Sigmoid colon (tissue), 7 donors: Measurements from ENCODE around the gene FBXO8. TPM values are rescaled to one million over a fixed set of nuclear protein-coding genes. Genes with fewer than 3 reads are reported as not detected.

ENCODE experiments used
- DNase-seq: peaks from one replicate; pipeline ENCODE4 v3.0.0-alpha.2; 2019
- H3K27ac ChIP-seq, 4 donors: fragments of 200-600 bp; sonication (generic); one replicate each; pipeline ENCODE4 v1.5.1; 2016 to 2019; ENCODE audit warnings: mild to moderate bottlenecking in 1 of 4
- H3K27me3 ChIP-seq, 3 donors: fragments of 200-600 bp; sonication (generic); one replicate each; pipeline ENCODE4 v1.5.1; 2019; ENCODE audit warnings: mild to moderate bottlenecking in 1 of 3
- H3K36me3 ChIP-seq, 4 donors: fragments of 200-600 bp; sonication (generic); one replicate each; pipeline ENCODE4 v1.5.1; 2016 to 2019
- H3K4me1 ChIP-seq, 4 donors: fragments of 200-600 bp; sonication (generic); one replicate each; pipeline ENCODE4 v1.5.1; 2017 to 2019
- H3K4me3 ChIP-seq, 4 donors: fragments of 200-600 bp; sonication (generic); one replicate each; pipeline ENCODE4 v1.5.1; 2017 to 2019; ENCODE audit warnings: mild to moderate bottlenecking in 2 of 4, moderate library complexity in 1 of 4
- H3K9me3 ChIP-seq, 4 donors: fragments of 200-600 bp in 3 of 4; sonication (generic) in 3 of 4; one replicate each; pipeline versions ENCODE4 v1.5.1 to v1.6.1; 2013 to 2019
- CTCF ChIP-seq, 4 experiments: fragments of 450-650 bp in 3 of 4; fragments of 200-600 bp in 1 of 4; IDR thresholded peaks; one replicate each; pipeline ENCODE4 v1.5.1; 2016 to 2019; ENCODE audit warnings: antibody characterized with exemption in 4 of 4, mild to moderate bottlenecking in 3 of 4, moderate library complexity in 2 of 4
- EP300 ChIP-seq, 4 donors: sonication (generic); formaldehyde crosslinking; IDR thresholded peaks; one replicate each; pipeline ENCODE4 v1.6.1; 2017; ENCODE audit warnings: antibody characterized with exemption in 4 of 4
- POLR2A ChIP-seq, 2 donors: fragments of 450-650 bp; IDR thresholded peaks; one replicate each; pipeline ENCODE4 v1.6.1; 2016; ENCODE audit warnings: antibody characterized with exemption in 2 of 2, mild to moderate bottlenecking in 2 of 2, moderate library complexity in 2 of 2
- POLR2AphosphoS5 ChIP-seq, 4 donors: sonication (generic); formaldehyde crosslinking; IDR thresholded peaks; one replicate each; pipeline ENCODE4 v1.6.1; 2017; ENCODE audit warnings: antibody characterized with exemption in 4 of 4
- WGBS, 2 donors: extraction: QIAGEN DNeasy Blood & Tissue Kit; methylation state at CpG; one replicate each; pipeline ENCODE4 v1.1.7; 2013; 5-methylcytosine and 5-hydroxymethylcytosine counted together
- intact Hi-C: fragments of 100-400 bp; cut with DNase I; formaldehyde crosslinking; loops from one replicate; pipeline ENCODE4 v1.15.1; 2023
- polyA plus RNA-seq, 3 donors: library from polyadenylated mRNA; stranded (reverse); fragments of 200-250 nt; gene quantifications; one replicate each; pipeline ENCODE4 v1.2.3, GENCODE V29; 2013
- total RNA-seq, 4 donors: library from RNA; depleted of rRNA; stranded (reverse); fragments of >200 nt; gene quantifications; one replicate each; pipeline ENCODE4 v1.1.0, GENCODE V29; 2016
- donor health status: healthy with polysubstance abuse.
- donor health status: Bipolar disorder and iron deficiency.
- donor health status: healthy.

FBXO8 gene
- total and polyA plus RNA-seq, 7 donors: 14.5 to 68.8 (median 42.8) TPM

DNA sequence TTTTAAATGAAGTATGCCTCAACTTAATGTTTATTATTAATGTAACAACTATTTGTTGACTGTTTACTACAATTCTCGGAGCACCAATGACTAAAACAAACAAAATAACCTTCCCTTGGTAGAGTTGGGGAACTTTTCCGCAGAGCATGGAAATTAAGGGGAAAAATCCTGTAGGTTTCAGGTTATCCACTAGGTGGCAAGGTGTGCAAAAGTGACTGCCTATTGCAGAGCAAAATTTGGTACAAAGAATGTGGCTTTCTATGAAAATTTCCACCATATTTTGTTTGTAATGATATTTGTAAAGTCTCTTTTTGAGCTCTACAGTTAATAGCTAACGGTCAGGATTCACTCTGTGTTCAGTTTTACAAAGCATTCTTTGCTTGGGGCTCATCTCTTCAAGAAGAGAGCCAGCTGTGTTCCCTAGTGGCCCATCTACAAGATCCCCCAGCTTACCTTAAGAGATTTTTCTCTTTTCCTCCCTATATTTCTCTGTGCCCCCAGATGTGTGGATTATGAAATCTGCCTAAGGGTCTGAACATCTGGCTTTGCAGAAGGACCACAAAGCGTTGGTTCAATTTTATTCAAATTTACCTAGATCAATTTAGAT, 61.1 kb downstream of the FBXO8 start:
- Histone ChIP-seq H3K4me1 (peaks cover 0 to 22% (median 16%) of the 10 kb centered on the region in 4 donors), H3K27ac (peak overlapping the region in 1 of 4 donors; percentile 19), H3K36me3 (no peaks in the 10 kb centered on the region), H3K4me3 (no peak overlapping the region), H3K27me3 (peaks cover 0 to 5% (median 0%) of the 10 kb centered on the region in 3 donors), H3K9me3 (no peaks in the 10 kb centered on the region)
- intact Hi-C loops: loop anchor here (10.0 kb wide), 1 partner anchor 232 kb away; no protein-coding TSS in a partner anchor
- no peak for DNase-seq
- no peak for TF ChIP-seq POLR2A (IDR thresholded peaks at IDR 0.05)
- peak in 3 of 4 experiments; percentile 29 to 59 (median 38) for TF ChIP-seq CTCF (IDR thresholded peaks at IDR 0.05)
- 26 to 38% methylated on average over 4 of the region's 4 CpGs for WGBS, 2 donors

GRCh38 chr4:174218127-174218790, 65.2 kb downstream of the FBXO8 start:
- Histone ChIP-seq H3K4me1 (peaks cover 0 to 39% (median 33%) of the 10 kb centered on the region in 4 donors), H3K4me3 (peak overlapping the region; percentile 31 to 54 (median 50)), H3K9me3 (no peaks in the 10 kb centered on the region), H3K27me3 (peaks cover 0 to 7% (median 0%) of the 10 kb centered on the region in 3 donors), H3K27ac (peak overlapping the region in 3 of 4 donors; percentile 74 to 85 (median 77)), H3K36me3 (no peaks in the 10 kb centered on the region)
- TF ChIP-seq POLR2AphosphoS5 (IDR thresholded peaks at IDR 0.05) (no peak), EP300 (IDR thresholded peaks at IDR 0.05) (no peak), CTCF (IDR thresholded peaks at IDR 0.05) (no peak), POLR2A (IDR thresholded peaks at IDR 0.05) (no peak)
- intact Hi-C loops: no loop called here
- no peak for DNase-seq
- WGBS, 2 donors: 9 to 16% methylated on average over 26 of the region's 26 CpGs

DNA sequence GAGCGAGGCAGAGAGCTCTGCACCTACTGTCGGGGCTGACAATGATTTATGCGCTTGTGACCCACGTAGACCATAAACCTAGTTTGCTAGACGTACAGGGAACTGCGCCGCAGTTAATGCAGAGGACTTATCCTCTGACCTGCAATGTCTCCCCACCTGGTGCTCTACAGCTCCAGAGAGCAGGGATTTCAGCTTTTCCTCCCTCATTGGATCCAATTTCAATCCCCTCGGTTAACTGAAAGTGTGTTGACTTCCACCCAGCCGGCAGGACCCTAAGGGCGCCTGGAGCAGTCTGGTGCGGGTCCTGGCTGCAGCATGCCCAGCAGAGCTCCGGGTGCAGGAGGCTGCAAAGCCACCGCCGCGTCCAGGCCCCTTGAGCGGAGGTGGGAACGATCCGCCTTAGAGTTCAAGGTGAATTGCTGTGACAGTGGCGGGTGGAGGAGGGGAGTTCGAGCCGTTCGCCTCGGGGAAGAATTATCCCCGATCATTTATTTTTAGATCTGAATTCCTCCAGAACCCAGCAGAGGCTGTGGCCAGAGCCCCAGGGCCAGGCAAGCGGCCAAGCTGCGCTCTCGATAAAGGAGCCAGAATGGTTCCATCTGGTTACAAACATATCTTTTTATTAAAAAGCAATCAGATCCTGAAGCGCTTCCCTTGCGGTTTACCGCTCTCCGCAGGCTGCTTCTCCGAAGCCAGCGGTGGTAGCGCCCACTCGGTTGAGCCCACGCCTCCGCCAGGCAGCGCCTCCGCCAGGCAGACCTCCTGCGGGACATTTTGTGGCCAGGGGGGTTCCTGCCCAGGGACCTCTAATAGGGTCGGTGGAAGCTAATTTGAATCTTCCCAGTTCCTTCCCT, 66.0 kb downstream of the FBXO8 start:
- H3K27me3 ChIP-seq: peaks cover 0 to 7% (median 0%) of the 10 kb centered on the region in 3 donors
- DNase-seq: no peak
- peak overlapping the region in 3 of 4 donors; percentile 74 to 85 (median 77) for H3K27ac ChIP-seq
- TF ChIP-seq EP300 (IDR thresholded peaks at IDR 0.05): no peak
- TF ChIP-seq CTCF (IDR thresholded peaks at IDR 0.05): no peak
- no peak for TF ChIP-seq POLR2A (IDR thresholded peaks at IDR 0.05)
- peak in 1 of 4 donors; percentile 16 for TF ChIP-seq POLR2AphosphoS5 (IDR thresholded peaks at IDR 0.05)
- WGBS, 2 donors: 3 to 5% methylated on average over 41 of the region's 41 CpGs
- intact Hi-C loops: no loop called here
- H3K4me3 ChIP-seq: peak overlapping the region; percentile 31 to 54 (median 50)
- H3K4me1 ChIP-seq: peaks cover 0 to 39% (median 33%) of the 10 kb centered on the region in 4 donors
- no peaks in the 10 kb centered on the region for H3K9me3 ChIP-seq
- no peaks in the 10 kb centered on the region for H3K36me3 ChIP-seq

GRCh38 chr4:174216799-174217272, 66.6 kb downstream of the FBXO8 start:
- TF ChIP-seq POLR2A (IDR thresholded peaks at IDR 0.05) (no peak), CTCF (IDR thresholded peaks at IDR 0.05) (no peak), POLR2AphosphoS5 (IDR thresholded peaks at IDR 0.05) (no peak), EP300 (IDR thresholded peaks at IDR 0.05) (no peak)
- Histone ChIP-seq H3K9me3 (no peaks in the 10 kb centered on the region), H3K4me3 (peak overlapping the region in 3 of 4 donors; percentile 48 to 54 (median 51)), H3K36me3 (no peaks in the 10 kb centered on the region), H3K27ac (peak overlapping the region in 3 of 4 donors; percentile 74 to 85 (median 77)), H3K4me1 (peaks cover 0 to 39% (median 33%) of the 10 kb centered on the region in 4 donors), H3K27me3 (peaks cover 0 to 7% (median 0%) of the 10 kb centered on the region in 3 donors)
- 10 to 23% methylated on average over 15 of the region's 15 CpGs for WGBS, 2 donors
- no peak for DNase-seq
- intact Hi-C loops: no loop called here
